H9 (cell line): ENCODE data around the gene LCNL1. TPM values are rescaled to one million over a fixed set of nuclear protein-coding genes. Genes with fewer than 3 reads are reported as not detected.

Source experiments
- DNase-seq: peaks from one replicate; pipeline ENCODE4 v3.0.0-alpha.2; 2017
- H2AFZ ChIP-seq: one replicate; pipeline ENCODE4 v1.6.1; 2013; ENCODE audit warnings: mild to moderate bottlenecking, low read length, control low read depth, moderate library complexity
- H2AK5ac ChIP-seq: 2 replicates; pipeline ENCODE4 v1.6.1; 2013; ENCODE audit warnings: low read length, control low read depth, mixed read lengths; ENCODE audit not compliant: insufficient read length
- H2BK120ac ChIP-seq: one replicate; pipeline ENCODE4 v1.6.1; 2013; ENCODE audit warnings: low read depth, mild to moderate bottlenecking, low read length, control low read depth, inconsistent platforms; ENCODE audit not compliant: poor library complexity, severe bottlenecking
- H2BK12ac ChIP-seq: 2 replicates; pipeline ENCODE4 v1.6.1; 2013; ENCODE audit warnings: low read length, control low read depth, mixed read lengths, low read depth; ENCODE audit not compliant: insufficient read length
- H2BK15ac ChIP-seq: 2 replicates; pipeline ENCODE4 v1.6.1; 2013; ENCODE audit warnings: low read depth, low read length, control low read depth
- H2BK20ac ChIP-seq: one replicate; pipeline ENCODE4 v1.6.1; 2013; ENCODE audit warnings: low read depth, mild to moderate bottlenecking, low read length, control low read depth, inconsistent platforms; ENCODE audit not compliant: poor library complexity, severe bottlenecking
- H2BK5ac ChIP-seq: 2 replicates; pipeline ENCODE4 v1.6.1; 2013; ENCODE audit warnings: low read length, control low read depth, mixed read lengths; ENCODE audit not compliant: insufficient read length
- H3K14ac ChIP-seq: 2 replicates; pipeline ENCODE4 v1.6.1; 2013; ENCODE audit warnings: low read length, control low read depth; ENCODE audit not compliant: insufficient read depth
- H3K18ac ChIP-seq: 2 replicates; pipeline ENCODE4 v1.6.1; 2013; ENCODE audit warnings: low read depth, mild to moderate bottlenecking, mixed read lengths, low read length, control low read depth; ENCODE audit not compliant: insufficient read length
- H3K23ac ChIP-seq: 2 replicates; pipeline ENCODE4 v1.6.1; 2013; ENCODE audit warnings: low read length, control low read depth, mixed read lengths, low read depth; ENCODE audit not compliant: insufficient read length
- H3K23me2 ChIP-seq: 2 replicates; pipeline ENCODE4 v1.6.1; 2013; ENCODE audit warnings: low read depth, mild to moderate bottlenecking, mixed read lengths, low read length, control low read depth; ENCODE audit not compliant: insufficient read length, poor library complexity, severe bottlenecking
- H3K27ac ChIP-seq: 2 replicates; pipeline ENCODE4 v1.5.1; 2013; ENCODE audit warnings: low read length, control low read depth, mixed read lengths, low read depth; ENCODE audit not compliant: insufficient read length
- H3K27me3 ChIP-seq: 2 replicates; pipeline ENCODE4 v1.6.1; 2013; ENCODE audit warnings: low read length, control low read depth, inconsistent platforms; ENCODE audit not compliant: insufficient read depth
- H3K4ac ChIP-seq: 2 replicates; pipeline ENCODE4 v1.6.1; 2013; ENCODE audit warnings: low read depth, mild to moderate bottlenecking, control low read depth, inconsistent platforms, low read length, moderate library complexity
- H3K4me1 ChIP-seq: 2 replicates; pipeline ENCODE4 v1.6.1; 2013; ENCODE audit warnings: low read length, control low read depth, inconsistent platforms; ENCODE audit not compliant: insufficient read depth
- H3K4me2 ChIP-seq: 2 replicates; pipeline ENCODE4 v1.6.1; 2013; ENCODE audit warnings: low read length, control low read depth, mixed read lengths; ENCODE audit not compliant: insufficient read length, insufficient read depth
- H3K56ac ChIP-seq: 2 replicates; pipeline ENCODE4 v1.6.1; 2013; ENCODE audit warnings: low read depth, mild to moderate bottlenecking, mixed read lengths, low read length, control low read depth; ENCODE audit not compliant: insufficient read length
- H3K79me1 ChIP-seq: 2 replicates; pipeline ENCODE4 v1.6.1; 2013; ENCODE audit warnings: low read depth, mild to moderate bottlenecking, moderate library complexity, low read length, control low read depth, inconsistent platforms; ENCODE audit not compliant: insufficient read depth, poor library complexity, severe bottlenecking
- H3K79me2 ChIP-seq: 2 replicates; pipeline ENCODE4 v1.6.1; 2013; ENCODE audit warnings: low read length, control low read depth, inconsistent platforms; ENCODE audit not compliant: insufficient read depth
- H3K9ac ChIP-seq: 2 replicates; pipeline ENCODE4 v1.6.1; 2013; ENCODE audit warnings: low read length, control low read depth, mixed read lengths; ENCODE audit not compliant: insufficient read length; ENCODE audit errors: extremely low read depth
- H3K9me3 ChIP-seq: one replicate; pipeline ENCODE4 v1.6.1; 2013; ENCODE audit warnings: low read depth, low read length, inconsistent platforms; ENCODE audit not compliant: control insufficient read depth
- H3T11ph ChIP-seq: one replicate; pipeline ENCODE4 v1.6.1; 2013; ENCODE audit warnings: mild to moderate bottlenecking, low read length, control low read depth, inconsistent platforms
- H4K20me1 ChIP-seq: one replicate; pipeline ENCODE4 v1.6.1; 2013; ENCODE audit not compliant: control insufficient read depth, insufficient read length, insufficient read depth
- H4K5ac ChIP-seq: 2 replicates; pipeline ENCODE4 v1.6.1; 2013; ENCODE audit warnings: low read depth, mild to moderate bottlenecking, mixed read lengths, low read length, control low read depth; ENCODE audit not compliant: insufficient read length
- H4K8ac ChIP-seq: replicated peaks from 2 replicates; pipeline ENCODE4 v1.6.1; 2013; ENCODE audit warnings: low read length, control low read depth, mixed read lengths, low read depth; ENCODE audit not compliant: insufficient read length
- H4K91ac ChIP-seq: 2 replicates; pipeline ENCODE4 v1.6.1; 2013; ENCODE audit warnings: low read depth, mild to moderate bottlenecking, moderate library complexity, mixed read lengths, low read length, control low read depth; ENCODE audit not compliant: insufficient read length
- H3K27ac Mint-ChIP-seq, 3 experiments: 2 replicates in 2 of 3; 3 replicates in 1 of 3; pipeline ENCODE4 v1.8.0; 2020 to 2021; ENCODE audit warnings: mixed read lengths in 3 of 3, mild to moderate bottlenecking in 1 of 3, moderate library complexity in 1 of 3
- H3K27me3 Mint-ChIP-seq: 2 replicates; pipeline ENCODE4 v1.8.0; 2021; ENCODE audit warnings: low read depth, mild to moderate bottlenecking, moderate library complexity, mixed read lengths
- H3K36me3 Mint-ChIP-seq, 3 experiments: 2 replicates in 2 of 3; 3 replicates in 1 of 3; pipeline ENCODE4 v1.8.0; 2020 to 2021; ENCODE audit warnings: low read depth in 3 of 3, mixed read lengths in 3 of 3; ENCODE audit not compliant: insufficient read depth in 1 of 3
- H3K4me1 Mint-ChIP-seq, 2 experiments: 2 replicates each; pipeline ENCODE4 v1.8.0; 2020; ENCODE audit warnings: mixed read lengths in 2 of 2
- H3K4me3 Mint-ChIP-seq, 2 experiments: 2 replicates in 1 of 2; 3 replicates in 1 of 2; pipeline ENCODE4 v1.8.0; 2020 to 2021; ENCODE audit warnings: mild to moderate bottlenecking in 2 of 2, mixed read lengths in 2 of 2, moderate library complexity in 1 of 2
- H3K9me3 Mint-ChIP-seq, 2 experiments: 2 replicates in 1 of 2; 3 replicates in 1 of 2; pipeline ENCODE4 v1.8.0; 2020; ENCODE audit warnings: mild to moderate bottlenecking in 2 of 2, mixed read lengths in 2 of 2, moderate library complexity in 1 of 2
- WGBS: extraction: QIAGEN DNeasy Blood & Tissue Kit; methylation state at CpG from one replicate; pipeline ENCODE4 v1.1.7; 2013; ENCODE audit warnings: missing lambda C conversion rate, low lambda C conversion rate, mixed read lengths; ENCODE audit not compliant: insufficient read length; ENCODE audit errors: extremely low coverage; 5-methylcytosine and 5-hydroxymethylcytosine counted together
- total RNA-seq: library from RNA; stranded (reverse); gene quantifications from 2 replicates; pipeline ENCODE4 v1.2.1, GENCODE V29; 2021
- TF ChIP-seq, protein P1 (sequence below): fragments of 200-600 bp; sonication (generic); conservative IDR thresholded peaks from 3 replicates; pipeline ENCODE4 v1.8.0; 2021; ENCODE audit warnings: antibody characterized with exemption, mild to moderate bottlenecking

LCNL1 gene
- total RNA-seq, 1 experiment from 2014 or later = 0.20 TPM

- no peak overlapping the region for H4K5ac ChIP-seq
- H3K4me2 ChIP-seq = no peak overlapping the region
- no peak overlapping the region for H2AFZ ChIP-seq
- Mint-ChIP-seq H3K27me3 (no peaks in the 10 kb centered on the region), H3K4me3 (no peak overlapping the region), H3K4me1 (peaks cover 2 to 5% of the 10 kb centered on the region in 2 experiments; a peak in 3 of 4 replicates), H3K36me3 (peaks cover 4 to 13% (median 6%) of the 10 kb centered on the region in 3 experiments; a peak in 4 of 7 replicates), H3K9me3 (no peaks in the 10 kb centered on the region), H3K27ac (no peak overlapping the region)
- no CpG with 5 or more reads among the region's 45 CpGs for WGBS
- no peak overlapping the region for H4K91ac ChIP-seq
- H3K9me3 ChIP-seq = no peaks in the 10 kb centered on the region
- H2AK5ac ChIP-seq = no peak overlapping the region
- no peak overlapping the region for H3K18ac ChIP-seq
- H4K8ac ChIP-seq = no peak overlapping the region
- no peak overlapping the region for H3K27ac ChIP-seq
- no peak overlapping the region for H3K14ac ChIP-seq
- TF ChIP-seq, protein P1, sequence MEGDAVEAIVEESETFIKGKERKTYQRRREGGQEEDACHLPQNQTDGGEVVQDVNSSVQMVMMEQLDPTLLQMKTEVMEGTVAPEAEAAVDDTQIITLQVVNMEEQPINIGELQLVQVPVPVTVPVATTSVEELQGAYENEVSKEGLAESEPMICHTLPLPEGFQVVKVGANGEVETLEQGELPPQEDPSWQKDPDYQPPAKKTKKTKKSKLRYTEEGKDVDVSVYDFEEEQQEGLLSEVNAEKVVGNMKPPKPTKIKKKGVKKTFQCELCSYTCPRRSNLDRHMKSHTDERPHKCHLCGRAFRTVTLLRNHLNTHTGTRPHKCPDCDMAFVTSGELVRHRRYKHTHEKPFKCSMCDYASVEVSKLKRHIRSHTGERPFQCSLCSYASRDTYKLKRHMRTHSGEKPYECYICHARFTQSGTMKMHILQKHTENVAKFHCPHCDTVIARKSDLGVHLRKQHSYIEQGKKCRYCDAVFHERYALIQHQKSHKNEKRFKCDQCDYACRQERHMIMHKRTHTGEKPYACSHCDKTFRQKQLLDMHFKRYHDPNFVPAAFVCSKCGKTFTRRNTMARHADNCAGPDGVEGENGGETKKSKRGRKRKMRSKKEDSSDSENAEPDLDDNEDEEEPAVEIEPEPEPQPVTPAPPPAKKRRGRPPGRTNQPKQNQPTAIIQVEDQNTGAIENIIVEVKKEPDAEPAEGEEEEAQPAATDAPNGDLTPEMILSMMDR = no peak
- no peaks in the 10 kb centered on the region for H3K27me3 ChIP-seq
- no peaks in the 10 kb centered on the region for H3K79me1 ChIP-seq
- H3K4ac ChIP-seq = no peak overlapping the region
- H4K20me1 ChIP-seq = no peaks in the 10 kb centered on the region
- no peak overlapping the region for H3K9ac ChIP-seq
- no peak overlapping the region for H3T11ph ChIP-seq
- H3K23me2 ChIP-seq = no peaks in the 10 kb centered on the region
- no peak overlapping the region for H2BK15ac ChIP-seq
- H2BK5ac ChIP-seq = no peak overlapping the region
- no peaks in the 10 kb centered on the region for H3K4me1 ChIP-seq
- H2BK12ac ChIP-seq = no peak overlapping the region
- no peaks in the 10 kb centered on the region for H3K79me2 ChIP-seq
- no peak overlapping the region for H2BK20ac ChIP-seq
- no peak overlapping the region for H3K56ac ChIP-seq
- H2BK120ac ChIP-seq = no peak overlapping the region
- peak; percentile 61 for DNase-seq
- no peak overlapping the region for H3K23ac ChIP-seq
Observed at GRCh38 chr9:137017791-137018497, 35.2 kb downstream of the LCNL1 start.
